Measurements from ENCODE around the gene GNG3.
"Not testable (repeated sequence)": the region's sequence is repeated elsewhere in the genome, so short reads cannot be mapped to it uniquely, and the experiment has no call there.

The GNG3 gene

DNA sequence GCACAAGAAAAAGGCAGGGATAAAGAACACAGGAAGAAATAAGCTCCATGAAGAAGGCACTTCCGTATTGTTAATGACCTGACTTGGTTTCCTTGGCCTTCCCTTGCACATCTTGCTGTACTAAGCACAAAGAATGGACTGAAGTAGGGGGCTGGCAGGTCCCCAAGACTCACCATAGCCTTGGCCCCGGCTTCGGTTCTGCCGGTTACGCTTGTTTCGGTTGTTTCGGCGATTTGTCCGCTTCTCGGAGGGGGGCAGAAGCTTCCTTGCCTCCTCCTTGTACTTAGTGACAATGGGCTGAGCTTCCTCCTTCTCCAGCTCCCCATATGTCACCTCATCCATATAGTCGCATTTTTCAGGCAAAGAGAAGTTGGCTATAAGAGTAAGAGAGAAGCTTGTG lies 9.3 kb downstream of the GNG3 start:
- DNase-seq (ENCODE audit: low spot score), result no peak

DNA sequence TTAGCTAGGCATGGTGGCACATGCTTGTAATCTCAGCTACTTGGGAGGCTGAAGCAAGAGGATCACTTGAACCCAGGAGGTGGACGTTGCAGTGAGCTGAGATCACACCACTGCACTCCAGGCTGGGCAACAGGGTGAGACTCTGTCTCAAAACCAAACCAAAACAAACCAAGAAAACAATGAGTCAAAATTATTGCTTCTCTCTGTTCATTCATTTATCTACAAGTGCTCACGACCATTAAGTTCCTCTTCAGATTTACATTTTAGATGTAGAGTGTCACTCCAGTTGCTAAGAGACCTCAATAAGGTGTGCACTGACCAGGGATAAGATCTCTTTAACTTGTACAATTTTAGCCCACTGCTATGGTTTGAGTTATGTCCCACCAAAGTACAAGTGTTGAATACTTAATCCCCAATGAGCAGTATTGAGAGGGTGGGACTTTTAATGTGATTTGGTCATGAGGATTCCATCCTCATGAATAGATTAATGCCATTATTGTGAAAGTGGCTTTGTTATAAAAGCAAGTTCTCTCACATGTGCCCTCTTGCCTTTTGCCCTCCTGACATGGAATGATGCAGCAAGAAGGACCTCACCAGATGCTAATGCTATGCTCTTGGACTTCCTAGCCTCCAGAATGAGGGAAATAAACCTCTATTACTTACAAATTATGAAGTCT lies 12.0 kb downstream of the GNG3 start:
- no peak for DNase-seq (ENCODE audit: low spot score)

DNA sequence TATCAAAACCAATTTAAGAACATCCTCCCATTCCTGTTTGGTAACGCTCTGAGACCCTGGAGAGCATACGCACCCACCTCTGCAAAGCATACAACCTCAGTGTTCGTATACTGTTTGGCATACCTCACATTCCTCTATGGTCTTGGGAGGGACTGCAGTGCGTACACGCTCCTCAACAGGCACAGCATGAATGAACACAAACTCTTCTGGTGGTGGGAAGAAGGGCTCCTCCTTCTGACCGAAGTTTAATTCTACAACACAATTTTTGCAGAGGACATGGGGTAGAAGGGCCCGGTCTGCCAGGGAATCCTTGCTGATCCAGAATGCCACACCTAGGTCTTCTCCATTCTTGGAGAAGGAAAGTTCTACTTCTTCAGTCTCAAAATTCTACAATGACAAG lies 14.5 kb downstream of the GNG3 start:
- DNase-seq (ENCODE audit: low spot score), result peak; percentile 55

DNA sequence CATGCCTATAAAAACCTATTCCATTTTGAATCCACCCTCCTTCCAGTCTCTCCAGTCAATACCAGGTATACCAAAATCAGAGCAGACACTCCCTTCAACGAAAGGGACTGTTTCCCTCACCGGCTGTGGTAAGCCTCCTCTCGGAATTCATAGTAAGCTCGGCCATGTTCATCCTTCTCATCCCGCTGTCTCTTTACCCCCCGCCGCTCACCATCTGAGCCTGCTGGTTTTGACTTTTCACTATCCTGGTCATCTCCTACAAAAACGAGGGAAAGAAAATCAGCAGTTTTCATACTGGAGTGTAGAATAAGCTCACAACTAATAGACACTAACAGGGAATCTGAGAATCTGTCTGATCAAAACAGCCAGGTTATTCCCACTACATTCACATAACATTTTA lies 16.7 kb downstream of the GNG3 start:
- peak; percentile 70 for DNase-seq (ENCODE audit: low spot score)

DNA sequence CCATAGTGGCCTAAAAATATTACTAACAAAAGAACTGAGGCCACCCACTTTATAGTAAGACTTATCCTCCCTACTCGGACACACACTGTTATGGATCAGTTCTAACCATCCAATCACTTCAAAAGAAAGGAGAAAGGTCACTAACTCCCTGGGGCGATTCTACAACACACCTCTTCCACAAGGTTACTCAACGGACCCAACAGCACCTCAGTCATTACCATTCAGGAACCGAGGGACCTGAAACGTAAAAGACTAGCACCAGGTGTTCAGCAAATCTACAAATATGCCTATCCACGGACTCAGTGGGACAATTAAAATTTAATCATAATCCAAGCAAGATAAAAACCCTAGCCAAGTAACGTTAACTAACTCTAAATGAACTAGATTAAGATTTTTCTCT lies 18.2 kb downstream of the GNG3 start:
- no peak for DNase-seq (ENCODE audit: low spot score)

DNA sequence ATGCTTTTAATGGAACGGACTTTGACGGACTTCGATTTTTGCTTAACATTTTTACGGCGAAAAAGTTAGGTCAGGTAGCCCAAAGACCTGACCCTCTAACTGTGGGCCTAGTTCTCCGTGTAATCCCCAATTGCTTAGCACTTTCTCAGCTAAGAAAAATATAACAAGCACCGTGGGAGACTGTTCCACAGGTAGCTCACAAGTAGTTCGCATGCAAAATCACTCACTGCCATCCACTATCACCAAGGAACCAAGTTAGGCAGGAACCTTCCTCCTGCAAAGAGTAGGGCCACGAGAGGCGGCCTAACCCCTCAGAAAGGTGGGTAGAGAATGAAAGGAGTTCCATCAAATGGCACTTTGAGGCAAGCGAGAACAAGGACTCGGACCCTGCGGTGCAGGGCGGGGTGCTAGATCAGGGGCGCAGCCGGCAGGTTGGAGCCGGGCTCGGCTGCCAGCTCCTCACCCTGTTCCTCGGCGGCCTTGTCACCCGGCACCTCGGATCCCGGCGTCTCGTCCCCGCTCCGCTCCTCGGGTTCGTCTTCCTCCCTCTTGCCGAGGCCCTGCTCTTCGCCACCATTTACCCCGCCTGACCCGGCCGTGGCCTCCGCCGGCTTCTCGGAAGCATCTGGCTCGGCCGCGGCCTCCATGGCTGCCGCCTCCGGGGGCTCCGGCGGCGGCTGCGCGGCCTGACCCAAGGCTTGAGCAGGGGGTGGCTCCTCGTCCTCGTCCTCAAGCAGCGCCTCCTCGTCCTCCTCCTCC lies 18.9 kb downstream of the GNG3 start:
- DNase-seq (ENCODE audit: low spot score), result no peak

DNA sequence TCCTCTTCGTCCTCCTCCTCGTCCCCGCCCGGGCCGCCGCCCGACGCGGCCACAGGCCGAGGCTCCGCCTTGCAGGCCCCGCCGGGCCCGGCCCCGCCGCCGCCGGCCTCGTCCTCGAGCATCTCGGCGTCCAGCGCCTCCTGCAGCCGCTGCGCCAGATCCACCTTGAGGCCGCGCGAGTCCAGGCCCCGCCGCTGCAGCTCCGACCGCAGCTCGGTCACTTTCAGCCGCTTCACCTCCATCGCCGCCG lies 19.4 kb downstream of the GNG3 start:
- no peak for DNase-seq (ENCODE audit: low spot score)

DNA sequence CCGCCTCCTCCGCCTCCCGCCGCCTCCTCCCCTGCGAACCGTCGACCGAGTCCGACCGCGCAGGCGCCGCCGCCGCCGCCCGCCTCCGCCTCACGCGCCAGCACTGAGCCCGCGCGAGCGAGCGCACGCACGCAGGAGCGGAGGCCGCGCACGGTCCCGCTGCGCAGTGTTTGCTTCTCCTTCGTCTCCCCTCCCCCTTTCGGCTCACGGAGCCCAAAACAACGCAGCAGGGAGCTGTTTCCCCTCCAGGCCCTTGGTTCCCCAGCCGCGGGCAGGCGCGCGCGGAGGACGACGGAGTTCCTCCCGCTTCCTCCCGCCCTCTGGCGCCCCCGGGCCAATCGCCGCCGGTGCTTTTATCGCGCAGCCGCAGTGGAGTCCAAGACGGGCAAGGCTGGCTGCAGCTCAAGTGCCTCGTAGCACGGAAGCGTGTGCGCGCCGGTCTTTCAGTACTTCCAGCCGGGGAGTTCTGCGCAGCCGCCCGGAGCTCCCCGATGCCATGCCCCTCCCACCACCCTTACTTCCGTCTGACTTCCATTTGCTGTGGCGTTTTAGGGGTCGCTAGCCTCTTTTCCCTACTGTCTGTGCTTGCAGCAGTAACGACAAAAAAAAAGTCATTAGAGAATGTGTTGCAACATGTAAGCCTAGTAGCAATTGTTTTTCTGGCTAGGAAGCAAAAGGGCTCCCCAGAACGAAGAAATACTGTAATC lies 19.8 kb downstream of the GNG3 start, which contains the start of gene HNRNPUL2:
HNRNPUL2 (minus strand) TSS at position 293 of the 707 bp plus-strand sequence. CDS start 301 bp downstream, outside the sequence.
- peak; percentile 99 for DNase-seq (ENCODE audit: low spot score)

DNA sequence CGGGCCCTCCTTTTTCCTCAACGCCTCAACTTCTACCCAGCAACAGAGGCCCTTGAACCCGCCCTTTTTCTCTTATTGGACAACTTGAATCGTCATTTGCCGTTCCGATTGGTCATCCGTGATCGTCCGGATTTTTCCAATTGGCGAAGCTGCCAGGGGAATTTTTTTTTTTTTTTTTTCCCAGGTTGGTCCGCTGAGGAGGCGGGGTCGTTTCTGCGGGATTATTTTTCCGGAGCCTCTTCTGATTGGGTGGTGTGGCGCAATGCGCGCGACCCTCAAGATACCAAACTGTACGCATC lies 20.3 kb downstream of the GNG3 start:
- peak; percentile 99 for DNase-seq (ENCODE audit: low spot score)

DNA sequence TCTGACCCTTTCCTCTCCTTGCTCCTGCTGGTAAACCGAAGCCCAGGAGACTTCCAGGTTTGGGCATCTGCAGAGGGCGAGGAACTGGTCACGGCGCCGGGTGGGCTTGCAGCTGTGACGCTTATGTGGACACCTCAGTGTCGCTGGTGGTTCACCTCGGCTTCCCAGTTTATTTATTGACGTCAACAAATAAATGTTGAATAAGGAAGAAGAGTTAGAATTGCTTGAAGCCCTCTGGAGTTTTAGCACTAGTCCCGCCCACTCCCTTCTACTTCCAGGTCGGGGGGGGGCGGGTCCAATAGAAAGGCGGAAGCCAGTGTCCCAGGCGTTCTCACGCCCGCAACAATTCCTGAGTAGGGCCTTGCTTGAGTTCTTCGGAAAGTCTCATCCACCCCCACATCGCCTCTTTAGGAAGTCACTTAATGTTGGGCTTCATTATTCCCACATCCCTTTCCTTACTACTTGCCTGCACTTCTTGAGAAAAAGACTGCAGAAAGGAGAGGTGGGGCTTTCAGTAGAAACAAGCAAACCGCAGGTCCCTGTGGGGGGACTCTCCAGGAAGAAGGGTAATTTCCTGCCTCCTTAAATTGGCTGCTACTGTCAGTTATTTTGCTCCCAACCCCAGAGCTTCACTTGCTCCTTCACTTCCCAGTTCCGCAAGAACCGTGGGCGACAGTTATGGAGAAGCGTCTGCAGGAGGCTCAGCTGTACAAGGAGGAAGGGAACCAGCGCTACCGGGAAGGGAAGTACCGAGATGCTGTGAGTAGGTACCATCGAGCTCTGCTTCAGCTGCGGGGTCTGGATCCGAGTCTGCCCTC lies 20.9 kb downstream of the GNG3 start, which contains the start of gene TTC9C:
TTC9C (plus strand) TSS at position 316 of the 818 bp plus-strand sequence; CDS start at position 679, 363 bp downstream.
- peak; percentile 95 for DNase-seq (ENCODE audit: low spot score)

DNA sequence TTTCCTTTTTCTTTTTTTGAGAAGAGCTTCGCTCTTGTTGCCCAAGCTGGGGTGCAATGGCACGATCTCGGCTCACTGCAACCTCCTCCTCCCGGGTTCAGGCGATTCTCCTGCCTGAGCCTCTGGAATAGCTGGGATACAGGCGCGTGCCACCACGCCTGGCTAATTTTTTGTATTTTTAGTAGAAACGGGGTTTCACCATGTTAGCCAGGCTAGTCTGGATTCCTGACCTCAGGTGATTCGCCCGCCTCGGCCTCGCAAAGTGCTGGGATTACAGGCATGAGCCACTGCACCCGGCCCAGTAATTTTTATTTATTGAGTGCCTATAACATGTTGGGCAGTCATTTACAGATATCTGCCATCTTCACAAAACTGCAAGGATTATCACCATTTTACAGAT lies 22.6 kb downstream of the GNG3 start:
- not testable (repeated sequence) for DNase-seq (ENCODE audit: low spot score)

DNA sequence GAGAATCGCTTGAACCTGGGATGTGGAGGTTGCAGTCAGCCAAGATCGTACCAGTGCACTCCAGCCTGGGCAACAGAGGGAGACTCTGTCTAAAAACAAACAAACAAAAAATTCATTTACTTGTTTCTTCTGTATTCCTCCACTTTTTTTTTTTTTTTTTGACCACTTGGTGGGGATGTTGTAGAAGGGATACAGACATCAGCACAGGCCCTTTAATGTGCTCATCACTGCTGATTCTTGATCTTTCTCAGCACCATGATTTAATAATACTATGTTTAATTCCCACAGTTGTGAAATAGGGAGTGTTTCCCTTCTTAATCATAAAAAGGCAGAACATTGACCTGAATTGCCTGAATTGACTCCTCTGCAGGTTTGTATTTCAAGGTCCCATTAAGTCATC lies 25.4 kb downstream of the GNG3 start:
- peak; percentile 60 for DNase-seq (ENCODE audit: low spot score)

DNA sequence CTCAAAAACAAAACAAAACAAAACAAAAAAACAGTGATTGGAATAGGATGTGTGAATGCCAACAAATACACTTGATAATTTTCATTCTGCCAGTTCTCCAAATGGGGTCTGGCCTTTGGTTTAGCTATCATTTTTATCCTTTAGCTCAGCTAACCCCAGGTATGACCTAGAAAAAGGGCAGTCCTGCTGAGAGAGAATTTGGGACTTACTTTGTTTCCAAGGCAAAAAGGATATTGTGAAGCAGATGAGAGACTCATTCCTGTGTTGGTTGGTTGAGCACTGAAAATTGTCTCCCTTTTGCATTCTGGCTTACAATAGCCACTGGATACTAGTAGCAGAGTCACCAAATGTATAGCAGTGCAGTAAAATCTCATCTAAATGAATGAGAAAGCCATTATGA lies 29.7 kb downstream of the GNG3 start:
- DNase-seq (ENCODE audit: low spot score), result peak; percentile 66

DNA sequence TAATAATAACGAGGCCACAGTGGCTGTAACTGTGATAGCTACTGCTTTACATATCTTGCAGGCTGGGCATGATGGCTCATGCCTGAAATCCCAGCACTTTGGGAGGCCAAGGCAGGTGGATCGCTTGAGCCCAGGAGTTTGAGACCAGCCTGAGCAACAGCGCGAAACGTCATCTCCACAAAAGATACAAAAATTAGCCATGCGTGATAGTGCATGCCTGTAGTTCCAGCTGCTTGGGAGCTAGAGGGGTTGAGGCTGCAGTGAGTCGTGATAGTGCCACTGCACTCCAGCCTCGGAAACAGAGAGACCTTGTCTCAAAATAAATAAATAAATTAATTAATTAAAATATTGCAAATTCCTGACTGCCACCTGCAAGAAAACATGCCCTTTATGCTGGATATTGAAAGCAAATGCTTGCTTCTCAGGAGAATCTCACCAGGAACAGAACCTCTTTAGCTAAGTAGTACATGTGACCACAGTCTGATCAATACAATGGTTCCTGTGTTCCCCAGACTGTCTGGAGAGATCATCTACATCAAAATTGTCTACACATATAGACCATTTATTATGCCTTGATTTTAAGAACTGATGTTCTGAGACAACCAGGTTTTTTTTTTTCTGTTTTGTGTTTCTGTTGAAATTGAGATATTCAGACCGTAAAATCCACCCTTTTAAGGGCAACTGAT lies 40.1 kb downstream of the GNG3 start:
- no peak for DNase-seq (ENCODE audit: low spot score)

DNA sequence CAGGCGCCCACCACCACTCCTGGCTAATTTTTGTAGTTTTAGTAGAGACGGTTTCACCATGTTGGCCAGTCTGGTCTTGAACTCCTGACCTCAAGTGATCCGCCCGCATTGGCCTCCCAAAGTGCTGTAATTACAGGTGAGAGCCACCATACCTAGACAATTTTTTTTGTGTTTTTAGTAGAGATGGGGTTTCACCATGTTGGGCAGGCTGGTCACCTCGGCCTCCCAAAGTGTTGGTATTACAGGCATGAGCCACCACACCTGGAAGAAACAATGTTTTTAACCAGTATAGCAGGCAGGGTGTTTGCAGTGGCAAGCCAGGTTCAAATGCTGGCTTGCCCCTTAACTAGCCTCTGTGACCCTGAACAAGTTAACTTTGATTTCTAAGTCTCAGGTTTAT lies 42.5 kb downstream of the GNG3 start:
- DNase-seq (ENCODE audit: low spot score), result not testable (repeated sequence)

DNA sequence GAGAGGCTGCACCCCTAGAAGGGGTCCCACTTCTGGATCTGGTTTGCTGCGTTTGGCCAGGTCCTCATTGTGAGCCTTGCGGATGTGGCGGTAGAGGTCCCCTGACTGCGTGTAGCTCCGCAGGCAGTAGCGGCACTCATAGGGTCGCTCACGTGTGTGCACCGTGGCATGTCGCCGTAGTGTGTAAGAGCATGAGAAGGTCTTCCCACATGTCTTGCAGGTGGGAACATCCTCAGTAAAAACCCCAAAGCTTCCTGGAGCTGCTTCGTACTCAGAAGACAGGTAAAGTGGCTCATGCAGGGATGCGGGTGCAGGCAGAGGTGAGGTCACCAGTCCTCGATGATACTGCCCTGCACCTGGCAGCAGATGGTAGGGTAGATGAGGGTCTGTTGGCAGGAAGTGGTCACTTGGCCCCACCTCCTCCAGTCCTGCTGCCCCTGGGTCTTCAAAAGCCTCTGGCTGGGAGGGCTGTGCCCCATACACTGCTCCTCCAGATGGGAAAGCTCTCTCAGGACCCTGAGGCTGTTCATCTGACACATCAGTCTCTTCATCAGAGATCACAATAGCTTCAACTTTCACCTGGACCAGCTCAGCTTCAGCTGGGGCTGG lies 44.8 kb downstream of the GNG3 start:
- DNase-seq (ENCODE audit: low spot score), result no peak

DNA sequence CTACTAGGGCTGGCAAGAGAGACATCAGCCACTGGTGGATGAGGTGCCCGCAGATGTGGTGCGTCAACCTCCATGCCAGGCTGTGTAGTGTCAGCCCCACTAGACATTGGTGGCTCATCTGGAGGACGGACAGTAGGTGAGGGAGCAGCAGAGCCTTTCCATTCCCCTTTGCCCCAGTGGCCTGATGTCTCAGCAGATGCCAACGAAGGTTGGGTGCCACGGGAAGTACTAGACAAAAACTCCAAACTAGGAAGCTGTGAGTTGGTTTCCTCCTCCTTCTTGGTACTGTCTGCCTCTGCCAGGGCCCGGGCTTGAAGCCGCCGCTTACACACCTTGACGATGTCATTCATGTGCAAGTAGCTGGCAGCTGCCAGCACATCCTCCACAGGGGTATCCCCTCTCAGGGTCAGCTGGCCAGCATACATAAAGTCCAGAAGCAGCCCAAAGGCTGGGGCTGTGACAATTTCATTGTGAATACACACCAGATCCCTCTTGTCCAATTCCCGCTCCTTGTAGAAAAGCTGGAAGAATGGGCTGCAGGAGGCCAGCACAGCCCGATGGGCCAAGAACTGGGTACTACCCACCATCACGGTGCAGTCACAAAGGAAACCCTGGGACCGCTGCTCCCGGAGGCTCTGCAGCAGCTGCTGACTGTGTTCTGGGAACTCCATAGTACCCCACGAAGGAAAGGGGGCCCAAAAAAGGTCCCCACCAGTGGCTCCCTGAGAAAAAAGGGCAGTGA lies 45.7 kb downstream of the GNG3 start:
- DNase-seq (ENCODE audit: low spot score), result no peak

DNA sequence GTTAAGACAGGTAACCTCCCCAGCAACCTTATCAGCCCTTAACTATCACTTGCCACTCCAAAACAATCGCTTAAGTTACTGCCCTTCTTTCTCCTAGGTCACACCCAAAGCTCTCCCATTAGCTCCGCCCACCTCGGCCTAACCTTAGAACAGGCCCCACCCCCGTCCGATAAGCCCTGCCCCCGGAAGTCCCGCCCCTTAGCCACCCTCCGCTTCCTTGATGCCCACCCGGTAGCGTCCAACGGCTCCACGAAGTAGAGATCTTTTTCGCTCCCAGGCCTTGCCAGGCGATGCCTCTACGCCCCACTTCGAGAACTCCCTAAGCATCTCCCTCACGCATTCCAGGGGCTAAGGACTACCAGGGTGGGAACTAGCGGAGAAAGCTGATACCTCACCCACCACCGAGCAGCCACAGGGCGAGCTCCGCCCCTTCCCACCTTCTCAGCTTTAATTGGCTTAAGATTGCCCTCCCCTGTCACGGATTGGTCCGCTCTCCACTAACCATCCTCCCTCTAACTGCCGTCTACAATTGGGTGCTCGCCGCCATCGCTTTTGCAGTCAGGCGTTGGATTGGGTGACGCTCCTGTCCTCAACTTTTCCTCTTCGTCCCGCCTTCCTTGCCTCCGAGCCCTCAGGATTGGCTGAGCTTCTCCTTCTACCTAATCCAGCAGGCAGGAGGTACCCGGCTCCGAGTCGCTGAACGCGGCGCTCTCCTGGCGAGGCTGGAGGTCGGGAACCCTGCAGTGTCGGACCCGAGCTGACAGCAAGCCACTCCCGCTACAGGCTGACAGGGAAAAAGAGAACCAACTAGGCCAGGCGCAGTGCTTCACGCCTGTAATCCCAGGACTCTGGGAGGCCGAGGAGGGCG lies 46.5 kb downstream of the GNG3 start, which contains the start of gene ZBTB3:
ZBTB3 (minus strand) TSS at position 425 of the 868 bp plus-strand sequence. CDS start 496 bp downstream, outside the sequence.
- peak; percentile 100 for DNase-seq (ENCODE audit: low spot score)

DNA sequence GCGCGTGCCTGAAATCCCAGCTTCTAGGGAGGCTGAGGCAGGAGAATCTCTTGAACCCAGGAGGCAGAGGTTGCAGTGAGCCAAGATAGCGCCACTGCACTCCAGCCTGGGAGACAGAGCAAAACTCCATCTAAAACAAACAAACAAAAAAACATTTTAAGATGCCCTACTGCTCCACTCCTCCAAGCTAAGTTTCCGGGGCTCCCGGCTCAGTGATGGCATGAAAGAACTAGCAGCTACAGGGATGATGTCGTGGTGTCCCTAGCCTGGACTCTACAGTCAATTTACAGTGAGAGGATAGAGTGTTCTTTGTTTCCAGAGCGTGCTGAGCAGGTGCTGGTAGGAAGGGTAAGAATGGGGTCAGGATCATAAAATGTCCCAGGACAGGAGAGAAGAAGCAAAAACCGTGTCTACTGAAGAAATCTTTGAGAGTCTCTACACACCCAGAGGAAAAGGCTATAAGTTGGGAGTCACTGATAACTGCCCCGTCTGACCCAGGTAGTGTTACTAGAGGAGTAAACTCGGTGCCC lies 47.7 kb downstream of the GNG3 start:
- DNase-seq (ENCODE audit: low spot score), result no peak

All from cerebellar cortex (tissue), 1 donor.